ACHN (cell line): Measurements from ENCODE around the gene PRPF40A.
A peak's percentile ranks its signal among the peaks of the same experiment; 100 is the strongest.

ENCODE experiments used
- DNase-seq: peaks from one replicate; pipeline ENCODE4 v3.0.0-alpha.2; 2015
- in situ Hi-C: cut with HindIII; loops from 2 replicates; pipeline ENCODE4 v1.10.0; 2017; ENCODE audit warnings: low sequenced_read_pairs, low pct_ligation_motif_present, low pct_unique_long_range_greater_than_20kb

Gene PRPF40A

DNA sequence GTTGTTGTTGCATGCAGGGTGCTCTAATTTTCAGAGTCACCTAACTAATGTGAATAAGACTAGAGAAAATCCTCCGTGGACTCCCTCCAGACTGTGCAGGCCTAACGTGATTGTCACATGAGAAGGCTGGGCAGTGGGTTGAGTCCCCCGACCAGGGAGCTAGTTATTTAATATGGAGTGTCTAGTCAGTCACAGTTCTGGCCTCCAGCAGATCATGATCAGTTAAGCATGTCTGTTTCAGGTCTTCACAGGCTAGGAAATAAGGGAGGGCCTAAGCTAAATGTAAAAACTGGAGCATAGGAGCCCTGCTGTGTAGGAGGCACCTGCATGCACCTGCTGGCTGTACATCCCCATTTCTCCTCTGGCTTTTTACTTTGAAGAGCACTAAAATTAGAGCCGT, 86.8 kb downstream of the PRPF40A start:
- no peak for DNase-seq
- in situ Hi-C loops, result no loop called here

GRCh38 chr2:152629202-152629601, 88.1 kb downstream of the PRPF40A start:
- in situ Hi-C loops, result no loop called here
- no peak for DNase-seq

DNA sequence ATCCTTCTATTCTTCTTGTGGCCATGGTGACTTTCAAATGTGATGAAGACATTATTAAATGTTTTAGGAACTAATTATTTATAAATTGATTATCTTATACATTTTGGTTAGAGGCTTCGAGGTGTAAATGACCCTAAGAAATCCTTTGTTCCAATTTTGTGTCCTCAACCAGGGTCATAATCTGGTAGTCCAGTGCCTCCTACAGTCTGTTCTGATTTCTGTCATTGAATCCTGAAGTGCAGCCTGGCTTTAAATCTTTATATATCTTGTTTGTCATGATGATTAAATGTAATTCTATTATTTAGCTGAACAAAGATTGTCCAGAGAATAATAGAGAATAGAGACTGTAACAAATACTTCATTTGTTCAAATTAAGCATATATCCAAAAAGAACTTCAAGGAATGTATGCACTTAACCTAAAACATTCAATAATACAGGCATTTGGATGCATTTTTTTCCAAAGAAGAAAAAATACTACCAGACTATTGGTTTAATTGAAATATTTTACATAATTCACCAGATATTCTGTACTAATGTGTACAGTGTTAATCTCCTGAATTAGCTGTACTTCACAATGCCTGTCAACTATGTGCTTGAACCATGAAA, 89.8 kb downstream of the PRPF40A start:
- in situ Hi-C loops, result no loop called here
- DNase-seq, result peak; percentile 55

DNA sequence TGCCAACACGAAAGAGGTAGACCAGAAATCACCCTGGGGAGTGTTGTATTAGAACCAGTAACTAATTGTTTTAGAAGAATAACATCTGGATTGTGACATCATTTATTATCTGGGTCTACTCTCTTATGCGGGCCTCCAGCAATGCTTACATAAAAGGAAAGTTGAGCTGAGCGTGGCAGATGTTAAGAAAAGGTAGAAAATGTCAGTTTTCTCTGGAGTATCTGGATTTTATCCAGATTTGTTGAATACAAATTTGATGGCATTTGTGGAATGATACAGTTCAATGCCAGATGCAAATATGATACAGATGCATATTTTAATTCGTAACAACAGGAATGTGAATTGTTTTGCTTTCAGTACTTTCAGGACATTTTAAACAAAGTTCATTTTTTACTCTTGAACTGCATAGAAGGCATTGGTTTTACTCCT, 90.3 kb downstream of the PRPF40A start:
- DNase-seq, result no peak
- in situ Hi-C loops, result no loop called here

- in situ Hi-C loops, result loop anchor here (25.0 kb wide), 1 partner anchor 438 kb away; the partner anchor contains the start of gene STAM2
- no peak for DNase-seq
These were observed 92.5 kb downstream of the PRPF40A start for GRCh38 chr2:152624805-152625204.

DNA sequence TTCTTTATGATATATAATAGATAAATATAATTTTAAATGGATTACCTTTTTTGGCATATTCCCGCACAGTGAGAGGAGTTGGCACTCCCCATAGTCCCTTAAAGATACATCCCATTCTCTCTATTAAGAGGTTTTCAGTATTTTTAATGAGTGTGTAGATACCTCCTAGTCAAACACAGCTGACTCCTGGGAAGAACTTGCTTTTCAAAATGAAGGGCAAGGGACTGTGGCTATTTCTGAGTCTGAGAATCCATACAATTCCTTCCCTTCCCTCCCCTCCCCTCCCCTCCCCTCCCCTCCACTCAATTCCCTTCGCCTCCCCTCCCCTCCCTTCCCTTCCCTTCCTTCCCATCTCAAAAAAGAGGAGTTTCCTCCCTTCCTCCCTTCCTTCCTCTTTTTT, 93.5 kb downstream of the PRPF40A start:
- in situ Hi-C loops, result loop anchor here (25.0 kb wide), 1 partner anchor 436 kb away; the partner anchor contains the start of gene STAM2
- DNase-seq, result no peak

- in situ Hi-C loops, result loop anchor here (25.0 kb wide), 1 partner anchor 436 kb away; the partner anchor contains the start of gene STAM2
- peak; percentile 22 for DNase-seq
These were observed 94.1 kb downstream of the PRPF40A start for GRCh38 chr2:152623076-152623740.

- in situ Hi-C loops, result loop anchor here (25.0 kb wide), 1 partner anchor 435 kb away; the partner anchor contains the start of gene STAM2
- no peak for DNase-seq
These were observed 95.0 kb downstream of the PRPF40A start for GRCh38 chr2:152622219-152622618.

- DNase-seq, result no peak
- in situ Hi-C loops, result loop anchor here (25.0 kb wide), 1 partner anchor 434 kb away; the partner anchor contains the start of gene STAM2
These were observed 96.3 kb downstream of the PRPF40A start for GRCh38 chr2:152620985-152621384.

- in situ Hi-C loops, result loop anchor here (25.0 kb wide), 1 partner anchor 433 kb away; the partner anchor contains the start of gene STAM2
- DNase-seq, result no peak
These were observed 97.1 kb downstream of the PRPF40A start for GRCh38 chr2:152620208-152620607.

- DNase-seq, result no peak
- in situ Hi-C loops, result loop anchor here (25.0 kb wide), 1 partner anchor 431 kb away; the partner anchor contains the start of gene STAM2
These were observed 99.1 kb downstream of the PRPF40A start for GRCh38 chr2:152618193-152618564.

DNA sequence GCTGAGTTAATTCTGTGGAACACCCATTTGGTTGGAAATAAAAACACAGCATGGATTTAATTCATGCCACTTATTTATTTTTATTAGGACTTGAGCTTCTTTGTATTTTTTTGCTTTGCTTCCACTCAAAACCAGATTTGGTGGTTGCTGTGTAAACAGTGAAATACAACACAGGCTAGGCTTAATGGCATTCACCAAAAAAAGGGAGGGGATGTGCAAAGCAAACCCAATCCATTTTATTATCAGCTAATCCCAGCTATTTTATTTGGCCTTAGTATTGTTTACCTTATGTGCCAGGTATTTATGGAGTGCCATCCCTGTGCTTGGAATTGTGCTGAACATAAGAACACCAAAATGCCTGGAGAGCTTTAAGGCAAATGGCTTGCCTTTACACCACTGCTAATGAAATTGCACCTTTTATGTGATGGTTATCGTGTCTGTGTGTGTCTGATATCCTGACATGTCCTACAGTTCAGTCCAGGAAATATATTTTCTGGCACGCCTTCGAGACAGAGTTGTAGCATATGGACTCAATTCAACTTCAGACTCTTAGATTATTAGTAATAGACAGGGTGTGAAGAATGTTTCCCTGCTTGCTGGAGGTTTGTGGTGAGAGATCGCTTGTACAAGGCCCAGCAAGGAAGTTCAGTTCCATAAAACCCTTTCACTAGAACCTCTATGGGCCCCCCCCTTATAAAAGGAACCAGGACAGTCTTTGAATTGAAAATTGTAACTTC, 99.6 kb downstream of the PRPF40A start:
- in situ Hi-C loops, result loop anchor here (25.0 kb wide), 1 partner anchor 430 kb away; the partner anchor contains the start of gene STAM2

GRCh38 chr2:152615177-152615576, 102.1 kb downstream of the PRPF40A start:
- DNase-seq, result no peak
- in situ Hi-C loops, result loop anchor here (25.0 kb wide), 1 partner anchor 428 kb away; the partner anchor contains the start of gene STAM2

More for the DNA sequence above, 99.6 kb downstream of the PRPF40A start:
- DNase-seq, result no peak

DNA sequence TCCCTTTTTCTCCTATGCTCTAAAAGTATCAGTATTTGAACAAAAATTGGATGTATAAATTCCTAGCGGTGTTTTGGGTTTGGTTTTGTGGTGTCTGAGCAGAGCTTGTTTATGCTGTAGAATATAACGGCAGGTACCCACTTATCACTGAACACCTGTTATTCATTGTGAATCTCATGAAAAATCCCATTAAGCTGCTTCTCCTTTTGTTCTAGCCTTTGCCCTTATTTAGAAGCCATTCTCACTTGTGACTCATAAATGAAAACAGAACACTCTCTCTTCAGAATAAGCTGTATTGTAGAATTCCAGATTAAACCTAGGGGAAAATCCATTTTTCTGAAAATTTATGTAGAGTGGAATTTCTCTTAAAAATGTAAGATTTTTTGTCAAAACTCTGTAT, 104.0 kb downstream of the PRPF40A start:
- no peak for DNase-seq
- in situ Hi-C loops, result loop anchor here (25.0 kb wide), 1 partner anchor 426 kb away; the partner anchor contains the start of gene STAM2

DNA sequence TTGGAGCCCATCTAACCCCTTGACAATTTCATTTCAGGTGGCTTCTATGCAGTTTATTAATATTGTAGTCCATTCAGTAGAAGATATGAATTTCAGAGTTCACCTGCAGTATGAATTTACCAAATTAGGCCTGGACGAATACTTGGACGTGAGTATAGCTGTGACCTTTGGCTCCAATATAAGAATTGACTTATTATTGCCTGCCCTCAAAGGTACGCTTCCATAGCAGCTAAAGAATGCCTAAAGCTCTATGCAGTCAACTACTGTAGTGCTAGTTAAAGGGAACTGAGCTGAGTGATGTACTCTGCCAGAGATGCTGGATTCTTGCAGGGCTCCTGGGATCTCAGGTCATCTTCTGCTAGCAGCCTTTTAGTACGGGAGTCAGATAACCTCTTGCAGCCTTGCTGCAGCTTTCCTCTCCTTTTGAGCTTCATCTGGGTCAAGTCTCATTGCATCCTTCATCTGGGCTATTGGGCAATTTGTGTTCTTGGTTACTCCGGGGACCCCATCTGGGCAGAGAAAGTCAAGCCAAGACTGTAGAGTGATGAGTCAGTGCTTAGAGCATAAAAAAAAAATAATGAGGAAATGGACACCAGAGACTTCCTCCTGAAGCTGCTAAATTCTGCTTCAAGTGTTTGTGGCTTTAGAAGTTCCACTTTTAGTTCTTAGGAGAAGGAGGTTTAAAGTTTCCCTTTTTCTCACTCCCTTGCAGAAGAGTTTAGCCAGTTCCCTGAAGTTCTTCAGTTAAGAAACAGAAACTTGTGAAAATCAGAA, 105.6 kb downstream of the PRPF40A start:
- in situ Hi-C loops, result loop anchor here (25.0 kb wide), 1 partner anchor 424 kb away; the partner anchor contains the start of gene STAM2
- peak; percentile 55 for DNase-seq

- in situ Hi-C loops, result loop anchor here (25.0 kb wide), 1 partner anchor 422 kb away; the partner anchor contains the start of gene STAM2
- no peak for DNase-seq
These were observed 107.6 kb downstream of the PRPF40A start for GRCh38 chr2:152609699-152610098.

- no peak for DNase-seq
- in situ Hi-C loops, result loop anchor here (25.0 kb wide), 1 partner anchor 422 kb away; the partner anchor contains the start of gene STAM2
These were observed 108.1 kb downstream of the PRPF40A start for GRCh38 chr2:152609154-152609553.

DNA sequence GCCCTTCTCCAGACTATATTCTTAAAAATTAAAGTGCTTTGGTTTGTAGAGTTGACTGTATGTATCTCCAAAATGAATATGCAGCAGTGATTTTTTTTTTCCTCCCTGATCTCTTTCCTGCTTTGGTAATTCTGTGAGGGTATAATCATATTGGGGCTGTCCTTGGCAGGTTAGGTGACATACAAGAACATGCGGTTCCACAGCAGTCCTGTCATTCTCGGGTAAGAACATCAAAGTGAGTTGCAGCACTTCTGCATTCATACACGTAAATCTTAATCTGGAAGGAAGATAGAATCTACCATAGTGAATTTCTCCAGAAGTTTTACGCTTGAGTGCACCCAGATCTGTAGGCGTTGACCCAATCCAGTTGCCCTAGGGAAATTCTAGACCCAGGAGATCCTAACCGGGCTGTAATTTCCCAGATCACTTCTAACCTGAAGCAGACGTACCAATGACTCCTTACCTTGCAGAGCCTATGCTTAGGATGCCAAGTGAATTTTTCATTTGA, 109.4 kb downstream of the PRPF40A start:
- DNase-seq, result no peak
- in situ Hi-C loops, result loop anchor here (25.0 kb wide), 1 partner anchor 421 kb away; the partner anchor contains the start of gene STAM2
